Cardiac septum (tissue), 1 donor: ENCODE measurements around the gene APOOL. TPM values are rescaled to one million over a fixed set of nuclear protein-coding genes. Genes with fewer than 3 reads are reported as not detected.
"Not testable (repeated sequence)": the region's sequence is repeated elsewhere in the genome, so short reads cannot be mapped to it uniquely, and the experiment has no call there.

Experiments used
- DNase-seq: peaks from one replicate; pipeline ENCODE4 v3.0.0-alpha.2; 2020; ENCODE audit warnings: low spot score
- intact Hi-C: fragments of 100-400 bp; cut with DNase I; formaldehyde crosslinking; loops from one replicate; pipeline ENCODE4 v1.14.0; 2022
- total RNA-seq: library from RNA; stranded (reverse); fragmentation: NEBNext Ultra II Directional; extraction: Animal tissue kit (Norgen Biotek cat#: 25700); gene quantifications from one replicate; pipeline ENCODE4 v1.2.1, GENCODE V29; 2021
- donor health status: DM: no; HTN: no; CAD: no.

Gene APOOL
- total RNA-seq, 1 donor from 2014 or later: 37.2 TPM

- DNase-seq: no peak
- intact Hi-C loops: no loop called here
Observed at GRCh38 chrX:85065512-85066198, 62.0 kb downstream of the APOOL start.

- DNase-seq, intact Hi-C loops: not testable (repeated sequence)
Observed at GRCh38 chrX:85077247-85077646, 73.6 kb downstream of the APOOL start.

- no peak for DNase-seq
Observed at GRCh38 chrX:85084770-85085393, 81.2 kb downstream of the APOOL start.

GRCh38 chrX:85089321-85089840, 85.7 kb downstream of the APOOL start:
- no peak for DNase-seq
- intact Hi-C loops: no loop called here

More at GRCh38 chrX:85084770-85085393, 81.2 kb downstream of the APOOL start:
- intact Hi-C loops: no loop called here

- no peak for DNase-seq
- intact Hi-C loops: no loop called here
Observed at GRCh38 chrX:85107407-85107806, 103.7 kb downstream of the APOOL start.

- no peak for DNase-seq
- intact Hi-C loops: no loop called here
Observed at GRCh38 chrX:85108165-85108564, 104.5 kb downstream of the APOOL start.

- intact Hi-C loops: no loop called here
- no peak for DNase-seq
Observed at GRCh38 chrX:85109235-85109634, 105.6 kb downstream of the APOOL start.

- no peak for DNase-seq
- intact Hi-C loops: loop anchor here (5.0 kb wide), 1 partner anchor 436 kb away; no protein-coding TSS in a partner anchor
Observed at GRCh38 chrX:85111347-85111746, 107.7 kb downstream of the APOOL start.

- intact Hi-C loops: loop anchor here (5.0 kb wide), 1 partner anchor 435 kb away; no protein-coding TSS in a partner anchor
- DNase-seq: no peak
Observed at GRCh38 chrX:85112293-85112692, 108.6 kb downstream of the APOOL start.

- DNase-seq: no peak
- intact Hi-C loops: loop anchor here (5.0 kb wide), 1 partner anchor 434 kb away; no protein-coding TSS in a partner anchor
Observed at GRCh38 chrX:85113746-85114145, 110.1 kb downstream of the APOOL start.

GRCh38 chrX:85114171-85114570, 110.5 kb downstream of the APOOL start:
- intact Hi-C loops: loop anchor here (5.0 kb wide), 1 partner anchor 433 kb away; no protein-coding TSS in a partner anchor
- no peak for DNase-seq

GRCh38 chrX:85114776-85115175, 111.1 kb downstream of the APOOL start:
- intact Hi-C loops: loop anchor here (5.0 kb wide), 1 partner anchor 433 kb away; no protein-coding TSS in a partner anchor
- no peak for DNase-seq

- no peak for DNase-seq
- intact Hi-C loops: no loop called here
Observed at GRCh38 chrX:85115252-85115651, 111.6 kb downstream of the APOOL start.

- no peak for DNase-seq
- intact Hi-C loops: no loop called here
Observed at GRCh38 chrX:85136409-85136808, 132.7 kb downstream of the APOOL start.

GRCh38 chrX:85139422-85139821, 135.7 kb downstream of the APOOL start:
- intact Hi-C loops: no loop called here
- DNase-seq: no peak

GRCh38 chrX:85140964-85141363, 137.3 kb downstream of the APOOL start:
- intact Hi-C loops: no loop called here
- DNase-seq: no peak

Other genes with a start within 250 kb of the APOOL start
- 0.16 TPM for gene SATL1, start 239.9 kb downstream of the APOOL start, total RNA-seq
- gene ZNF711, start 240.1 kb downstream of the APOOL start, total RNA-seq: 1.9 TPM